Uterus (tissue), 2 donors: ENCODE data around the gene PDIA3.

Experiments
- POLR2A ChIP-seq, 2 donors: fragments of 450-650 bp; IDR thresholded peaks; one replicate each; pipeline ENCODE4 v1.6.1; 2016; ENCODE audit warnings: antibody characterized with exemption in 2 of 2, mild to moderate bottlenecking in 1 of 2, moderate library complexity in 1 of 2
- TF ChIP-seq, protein P1 (sequence below), 4 experiments: fragments of 200-600 bp in 2 of 4; fragments of 450-650 bp in 2 of 4; sonication (generic) in 2 of 4; IDR thresholded peaks; one replicate each; pipeline ENCODE4 v1.5.1; 2016 to 2019; ENCODE audit warnings: antibody characterized with exemption in 4 of 4, mild to moderate bottlenecking in 2 of 4, moderate library complexity in 1 of 4

DNA sequence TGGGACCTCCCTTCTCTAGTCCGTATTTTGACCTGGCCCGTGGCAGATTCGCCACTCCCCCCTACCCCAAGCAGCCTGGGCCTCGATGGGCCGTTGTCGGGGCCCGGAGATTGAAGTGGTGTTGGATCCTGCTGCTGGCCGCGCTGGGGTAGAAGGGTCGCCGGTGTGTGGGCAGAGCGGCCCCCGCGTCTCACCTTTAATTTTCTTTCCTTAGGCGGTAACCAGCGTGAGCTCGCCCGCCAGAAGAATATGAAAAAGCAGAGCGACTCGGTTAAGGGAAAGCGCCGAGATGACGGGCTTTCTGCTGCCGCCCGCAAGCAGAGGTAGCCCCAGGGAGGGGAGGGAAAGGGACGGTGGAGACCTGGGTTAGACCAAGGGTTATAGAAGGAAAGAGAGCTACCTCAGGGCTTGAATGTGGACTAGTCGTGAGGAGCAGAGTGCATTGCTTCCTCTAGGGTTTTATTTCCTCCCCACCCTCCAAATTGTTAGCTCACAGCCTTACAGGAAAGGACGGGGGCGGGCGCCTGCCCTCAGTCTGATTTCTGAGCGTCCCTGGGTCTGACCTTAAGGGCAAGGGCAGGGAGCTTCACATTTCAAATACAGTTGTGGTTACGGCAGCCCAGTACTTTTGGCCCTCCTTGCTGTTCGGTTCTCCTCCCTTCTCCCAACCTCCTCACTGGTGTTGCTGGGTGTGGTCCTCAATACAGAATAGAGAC, 46.7 kb downstream of the PDIA3 start:
- TF ChIP-seq, protein P1, sequence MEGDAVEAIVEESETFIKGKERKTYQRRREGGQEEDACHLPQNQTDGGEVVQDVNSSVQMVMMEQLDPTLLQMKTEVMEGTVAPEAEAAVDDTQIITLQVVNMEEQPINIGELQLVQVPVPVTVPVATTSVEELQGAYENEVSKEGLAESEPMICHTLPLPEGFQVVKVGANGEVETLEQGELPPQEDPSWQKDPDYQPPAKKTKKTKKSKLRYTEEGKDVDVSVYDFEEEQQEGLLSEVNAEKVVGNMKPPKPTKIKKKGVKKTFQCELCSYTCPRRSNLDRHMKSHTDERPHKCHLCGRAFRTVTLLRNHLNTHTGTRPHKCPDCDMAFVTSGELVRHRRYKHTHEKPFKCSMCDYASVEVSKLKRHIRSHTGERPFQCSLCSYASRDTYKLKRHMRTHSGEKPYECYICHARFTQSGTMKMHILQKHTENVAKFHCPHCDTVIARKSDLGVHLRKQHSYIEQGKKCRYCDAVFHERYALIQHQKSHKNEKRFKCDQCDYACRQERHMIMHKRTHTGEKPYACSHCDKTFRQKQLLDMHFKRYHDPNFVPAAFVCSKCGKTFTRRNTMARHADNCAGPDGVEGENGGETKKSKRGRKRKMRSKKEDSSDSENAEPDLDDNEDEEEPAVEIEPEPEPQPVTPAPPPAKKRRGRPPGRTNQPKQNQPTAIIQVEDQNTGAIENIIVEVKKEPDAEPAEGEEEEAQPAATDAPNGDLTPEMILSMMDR (IDR thresholded peaks at IDR 0.05): peak in 1 of 4 experiments; percentile 2
- no peak for TF ChIP-seq POLR2A (IDR thresholded peaks at IDR 0.05)
